ENCODE results near the gene STX3. TPM values are rescaled to one million over a fixed set of nuclear protein-coding genes. Genes with fewer than 3 reads are reported as not detected.

Gene STX3
- total RNA-seq, 1 experiment from 2014 or later: 12.1 TPM

- POLR2A ChIA-PET: interaction anchor here (1.4 to 5.8 kb wide), 2 partner anchors 22 to 32 kb away, joined by 7 to 40 read pairs; partner anchors contain the start of genes MRPL16 and STX3
Observed at GRCh38 chr11:59787816-59788215, 32.6 kb downstream of the STX3 start.

GRCh38 chr11:59791639-59792038 lies 36.5 kb downstream of the STX3 start:
- H3K4me3 Mint-ChIP-seq (ENCODE audit: unreplicated experiment): no peak overlapping the region
- CTCF ChIA-PET: interaction anchor here (1.0 kb wide), 1 partner anchor 10 kb away, joined by 3 read pairs; no protein-coding TSS in a partner anchor
- DNase-seq (ENCODE audit: unreplicated experiment): no peak
- POLR2A ChIA-PET: interaction anchor here (1.3 kb wide), 1 partner anchor 9 kb away, joined by 4 read pairs; no protein-coding TSS in a partner anchor
- no peaks in the 10 kb centered on the region for H3K27me3 Mint-ChIP-seq (ENCODE audit: insufficient read depth, unreplicated experiment)
- no peak overlapping the region for H3K27ac Mint-ChIP-seq (ENCODE audit: low read depth, unreplicated experiment)
- H3K36me3 Mint-ChIP-seq (ENCODE audit: insufficient read depth, unreplicated experiment): peaks cover 72% of the 10 kb centered on the region
- no peak for TF ChIP-seq CTCF (IDR thresholded peaks at IDR 0.05; ENCODE audit: unreplicated experiment)
- H3K4me1 Mint-ChIP-seq (ENCODE audit: insufficient read depth, unreplicated experiment): peaks cover 9% of the 10 kb centered on the region
- intact Hi-C loops (cut with micrococcal nuclease): no loop called here
- no peaks in the 10 kb centered on the region for H3K9me3 Mint-ChIP-seq (ENCODE audit: unreplicated experiment)
- BruUV-seq (replicated peaks): no TSS peak

More at GRCh38 chr11:59787816-59788215, 32.6 kb downstream of the STX3 start:
- H3K27ac Mint-ChIP-seq (ENCODE audit: low read depth, unreplicated experiment): no peak overlapping the region
- peaks cover 14% of the 10 kb centered on the region for H3K4me1 Mint-ChIP-seq (ENCODE audit: insufficient read depth, unreplicated experiment)
- BruUV-seq (replicated peaks): no TSS peak
- H3K27me3 Mint-ChIP-seq (ENCODE audit: insufficient read depth, unreplicated experiment): no peaks in the 10 kb centered on the region
- no peaks in the 10 kb centered on the region for H3K9me3 Mint-ChIP-seq (ENCODE audit: unreplicated experiment)
- TF ChIP-seq CTCF (IDR thresholded peaks at IDR 0.05; ENCODE audit: unreplicated experiment): no peak
- peak; percentile 37 for DNase-seq (ENCODE audit: unreplicated experiment)
- peaks cover 57% of the 10 kb centered on the region for H3K36me3 Mint-ChIP-seq (ENCODE audit: insufficient read depth, unreplicated experiment)
- no peak overlapping the region for H3K4me3 Mint-ChIP-seq (ENCODE audit: unreplicated experiment)
- CTCF ChIA-PET: interaction anchor here (0.5 to 6.9 kb wide), 10 partner anchors 9 to 1881 kb away, joined by 3 to 47 read pairs (median 4); partner anchors contain the start of genes MRPL16 and STX3
- intact Hi-C loops (cut with micrococcal nuclease): no loop called here

DNA sequence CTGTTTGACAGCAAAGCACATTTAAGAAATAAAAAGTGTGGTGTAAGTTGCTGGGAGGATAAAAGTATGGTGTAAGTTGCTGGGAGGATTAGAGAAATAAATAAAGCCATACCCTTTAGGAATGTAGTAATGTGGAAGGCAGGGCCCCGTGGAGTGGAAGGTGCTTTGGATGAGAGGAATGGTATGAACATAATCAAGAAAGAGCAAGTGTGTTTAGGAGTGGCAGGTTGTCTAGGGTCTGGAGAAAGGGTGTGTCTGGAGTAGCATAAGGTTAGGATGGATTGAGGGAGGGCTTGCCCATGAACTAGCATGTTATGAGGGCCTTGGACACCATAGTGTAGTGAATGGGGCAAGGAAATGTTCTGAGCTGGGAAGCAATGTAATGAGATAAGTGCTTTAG lies 37.3 kb downstream of the STX3 start:
- Mint-ChIP-seq H3K4me1 (ENCODE audit: insufficient read depth, unreplicated experiment) (peaks cover under 1% of the 10 kb centered on the region), H3K9me3 (ENCODE audit: unreplicated experiment) (no peaks in the 10 kb centered on the region), H3K27ac (ENCODE audit: low read depth, unreplicated experiment) (no peak overlapping the region), H3K36me3 (ENCODE audit: insufficient read depth, unreplicated experiment) (peaks cover 72% of the 10 kb centered on the region), H3K4me3 (ENCODE audit: unreplicated experiment) (no peak overlapping the region), H3K27me3 (ENCODE audit: insufficient read depth, unreplicated experiment) (no peaks in the 10 kb centered on the region)
- no peak for TF ChIP-seq CTCF (IDR thresholded peaks at IDR 0.05; ENCODE audit: unreplicated experiment)
- POLR2A ChIA-PET: no interaction called here
- DNase-seq (ENCODE audit: unreplicated experiment): no peak
- CTCF ChIA-PET: interaction anchor here (0.7 to 1.7 kb wide), 4 partner anchors 9 to 38 kb away, joined by 3 to 10 read pairs (median 4); no protein-coding TSS in a partner anchor
- BruUV-seq (replicated peaks): no TSS peak
- intact Hi-C loops (cut with micrococcal nuclease): no loop called here

- BruUV-seq (replicated peaks): no TSS peak
- no peaks in the 10 kb centered on the region for H3K9me3 Mint-ChIP-seq (ENCODE audit: unreplicated experiment)
- DNase-seq (ENCODE audit: unreplicated experiment): no peak
- CTCF ChIA-PET: interaction anchor here (1.7 to 2.6 kb wide), 2 partner anchors 7 to 41 kb away, joined by 10 to 11 read pairs; no protein-coding TSS in a partner anchor
- POLR2A ChIA-PET: interaction anchor here (0.7 kb wide), 1 partner anchor 257 kb away, joined by 3 read pairs; no protein-coding TSS in a partner anchor
- no peaks in the 10 kb centered on the region for H3K27me3 Mint-ChIP-seq (ENCODE audit: insufficient read depth, unreplicated experiment)
- H3K4me1 Mint-ChIP-seq (ENCODE audit: insufficient read depth, unreplicated experiment): no peaks in the 10 kb centered on the region
- peaks cover 57% of the 10 kb centered on the region for H3K36me3 Mint-ChIP-seq (ENCODE audit: insufficient read depth, unreplicated experiment)
- TF ChIP-seq CTCF (IDR thresholded peaks at IDR 0.05; ENCODE audit: unreplicated experiment): no peak
- H3K4me3 Mint-ChIP-seq (ENCODE audit: unreplicated experiment): no peak overlapping the region
- H3K27ac Mint-ChIP-seq (ENCODE audit: low read depth, unreplicated experiment): no peak overlapping the region
- intact Hi-C loops (cut with micrococcal nuclease): no loop called here
Observed at GRCh38 chr11:59794417-59794816, 39.2 kb downstream of the STX3 start.
